OCI-LY3 (cell line): ENCODE data around the gene RPL27.

Experiments used
- CTCF ChIP-seq: fragments of 200-600, 300-600 bp; sonication (generic); IDR thresholded peaks from 2 replicates; pipeline ENCODE4 v1.5.1; 2014; ENCODE audit warnings: antibody characterized with exemption, low read length, low read depth
- EZH2phosphoT487 ChIP-seq: fragments of 200-600 bp; shearing (Covaris generic); IDR thresholded peaks from 2 replicates; pipeline ENCODE4 v1.6.1; 2018; ENCODE audit warnings: antibody characterized with exemption, mixed run types, low read depth

DNA sequence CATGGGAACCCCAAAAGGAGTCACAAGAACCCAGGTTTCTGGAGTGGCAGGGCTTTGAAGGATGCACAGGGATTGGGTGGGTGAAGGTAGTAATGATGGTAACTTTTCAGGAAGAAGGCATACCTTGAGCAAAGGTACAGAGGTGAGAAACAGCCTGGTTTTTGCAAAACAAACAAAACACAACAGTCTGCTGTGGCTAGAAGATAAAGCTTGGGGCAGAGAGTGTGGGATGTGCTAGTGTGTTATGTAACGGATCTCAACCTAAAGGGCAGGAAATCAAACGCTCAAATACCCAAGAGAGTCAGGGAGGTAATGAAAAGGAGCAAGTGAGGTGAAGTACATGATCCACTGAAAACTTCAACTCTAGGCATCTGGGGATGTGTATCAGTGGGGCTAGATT, 23.0 kb upstream of the RPL27 start:
- no peak for TF ChIP-seq EZH2phosphoT487
- TF ChIP-seq CTCF = no peak
